ENCODE results near the gene RNFT2. TPM values are rescaled to one million over a fixed set of nuclear protein-coding genes. Genes with fewer than 3 reads are reported as not detected.

RNFT2 gene
- total RNA-seq, 1 experiment from 2014 or later = 5.7 TPM

DNA sequence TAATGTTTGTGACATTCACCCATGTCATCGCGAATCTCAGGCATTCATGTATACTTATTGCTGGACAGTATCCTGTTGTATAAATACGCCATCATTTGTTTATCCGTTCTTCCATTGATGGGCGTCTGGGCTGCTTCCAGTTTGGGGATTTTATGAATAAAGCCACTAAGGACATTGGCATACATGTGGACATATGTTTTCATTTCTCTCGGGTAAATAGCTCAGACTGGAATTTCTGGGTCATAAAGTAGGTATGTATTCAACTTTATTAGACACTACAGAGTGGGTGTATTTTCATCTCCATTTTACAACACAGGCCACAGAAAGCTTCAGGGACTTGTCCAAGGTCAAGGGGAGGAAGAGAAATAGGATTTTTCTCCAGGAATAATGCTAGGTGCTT lies 94.2 kb downstream of the RNFT2 start:
- no peak for DNase-seq (ENCODE audit: low read depth)

DNA sequence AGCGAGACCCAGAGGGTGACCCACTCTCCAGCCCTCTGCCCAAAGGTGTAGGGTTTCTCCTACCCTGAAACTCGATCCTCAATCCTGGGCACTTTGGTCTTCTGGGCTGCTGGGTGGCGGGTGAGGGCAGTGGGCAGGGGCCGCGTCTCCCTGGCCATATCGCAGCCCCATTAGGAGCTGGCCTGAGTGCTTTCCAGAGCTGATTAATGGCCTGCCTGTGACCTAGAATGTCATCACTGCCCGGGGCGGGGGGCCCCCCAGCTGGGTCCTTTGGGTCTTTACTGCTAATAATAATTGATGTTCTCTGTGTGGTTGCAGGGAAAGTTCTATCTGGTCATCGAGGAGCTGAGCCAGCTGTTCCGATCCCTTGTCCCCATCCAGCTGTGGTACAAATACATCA lies 95.4 kb downstream of the RNFT2 start:
- no peak for DNase-seq (ENCODE audit: low read depth)

DNA sequence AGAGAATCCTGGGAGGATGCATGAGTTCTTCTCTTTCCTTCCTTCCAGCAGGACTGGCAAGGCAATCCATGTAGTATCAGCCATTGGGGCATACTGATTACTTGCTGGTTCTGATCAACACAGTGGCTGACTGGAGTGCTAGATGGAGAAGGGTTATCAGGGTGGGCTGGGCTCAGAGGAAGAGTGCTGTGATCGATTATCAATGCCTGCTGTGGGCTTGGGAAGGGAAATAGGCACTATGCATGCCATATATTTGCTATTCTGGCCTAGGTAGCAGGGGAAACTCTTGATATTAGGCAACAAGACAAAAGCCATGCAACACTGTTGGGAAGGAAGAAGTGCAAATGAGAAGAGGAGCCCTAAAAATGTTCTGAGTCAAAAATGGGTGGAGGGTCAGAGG lies 97.4 kb downstream of the RNFT2 start:
- DNase-seq (ENCODE audit: low read depth) = no peak

DNA sequence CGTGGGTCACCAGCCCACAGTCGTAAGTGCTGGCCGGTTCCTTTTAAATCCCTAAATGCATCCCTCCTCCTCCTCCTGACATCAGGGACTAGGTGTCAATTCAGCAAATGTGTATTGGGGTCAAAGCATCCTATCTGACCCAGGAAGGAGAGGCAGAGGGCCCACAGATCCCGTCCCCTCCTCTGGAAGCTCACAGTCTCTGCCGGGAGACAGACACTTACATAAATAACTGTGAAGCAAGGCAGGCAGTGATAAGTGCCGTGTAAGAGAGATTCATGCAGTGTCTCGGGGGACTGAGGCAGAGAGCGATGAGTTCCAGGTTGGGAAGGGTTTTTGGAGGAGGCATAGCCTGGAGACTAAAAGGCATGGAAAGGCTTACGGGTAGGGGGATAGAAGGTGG lies 99.0 kb downstream of the RNFT2 start:
- DNase-seq (ENCODE audit: low read depth) = no peak

DNA sequence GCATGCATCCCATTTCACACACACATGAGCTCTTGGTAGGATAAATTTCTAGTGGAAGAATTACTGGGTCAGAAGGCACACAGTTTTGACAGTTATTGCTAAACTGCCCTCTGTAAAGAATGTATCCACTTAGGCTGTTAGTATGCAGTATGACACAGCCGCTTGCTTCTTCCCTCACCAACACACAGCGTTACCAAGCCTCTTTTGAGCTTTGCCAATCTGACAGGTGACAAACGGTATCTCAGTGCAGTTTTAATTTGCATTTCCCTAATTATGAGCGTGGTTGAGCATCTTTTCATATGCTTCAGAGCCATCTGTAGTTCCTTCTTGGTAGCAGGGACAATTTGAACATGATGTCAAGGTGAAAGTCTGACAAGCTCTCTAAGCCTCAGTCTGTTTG lies 100.2 kb downstream of the RNFT2 start:
- DNase-seq (ENCODE audit: low read depth) = no peak

DNA sequence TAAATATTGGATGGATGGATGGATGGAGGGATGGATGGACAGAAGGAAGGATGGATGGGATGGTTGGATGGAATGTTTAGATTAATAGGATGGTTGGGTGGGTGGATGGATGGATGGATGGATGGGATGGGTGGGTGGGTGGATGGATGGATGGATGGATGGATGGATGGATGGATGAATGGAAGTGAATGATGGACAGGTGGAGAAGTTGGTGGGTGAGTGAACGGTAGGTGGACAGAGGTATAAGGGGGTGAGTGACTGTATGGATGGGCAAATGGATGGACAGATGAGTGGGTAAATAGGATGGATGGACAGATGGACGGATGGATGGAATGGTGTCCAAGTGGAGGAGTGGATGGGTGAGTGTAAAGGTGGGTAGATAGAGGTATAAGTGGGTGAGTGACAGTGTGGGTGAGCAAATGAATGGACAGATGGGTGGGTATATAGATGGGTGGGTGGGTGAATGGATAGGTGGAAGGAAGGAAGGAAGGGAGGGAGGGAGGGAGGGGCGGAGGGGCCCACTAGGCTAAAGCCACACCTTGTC lies 101.2 kb downstream of the RNFT2 start:
- no peak for DNase-seq (ENCODE audit: low read depth)

DNA sequence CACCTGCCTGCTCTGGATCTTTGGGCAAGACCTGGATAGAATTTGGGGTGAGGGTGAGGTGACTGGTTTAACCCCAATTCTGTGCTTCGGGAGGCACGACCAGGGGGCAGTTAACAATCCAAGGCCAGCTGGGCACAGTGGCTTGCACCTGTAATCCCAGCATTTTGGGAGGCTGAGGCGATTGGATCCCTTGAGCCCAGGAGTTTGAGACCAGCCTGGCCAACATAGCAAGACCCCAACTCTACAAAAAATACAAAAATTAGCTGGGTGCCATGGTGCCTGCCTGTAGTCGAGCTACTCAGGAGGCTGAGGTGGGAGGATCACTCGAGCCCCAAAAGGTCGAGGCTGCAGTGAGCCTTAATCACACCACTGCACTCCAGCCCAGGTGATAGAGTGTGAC lies 105.0 kb downstream of the RNFT2 start:
- no peak for DNase-seq (ENCODE audit: low read depth)

DNA sequence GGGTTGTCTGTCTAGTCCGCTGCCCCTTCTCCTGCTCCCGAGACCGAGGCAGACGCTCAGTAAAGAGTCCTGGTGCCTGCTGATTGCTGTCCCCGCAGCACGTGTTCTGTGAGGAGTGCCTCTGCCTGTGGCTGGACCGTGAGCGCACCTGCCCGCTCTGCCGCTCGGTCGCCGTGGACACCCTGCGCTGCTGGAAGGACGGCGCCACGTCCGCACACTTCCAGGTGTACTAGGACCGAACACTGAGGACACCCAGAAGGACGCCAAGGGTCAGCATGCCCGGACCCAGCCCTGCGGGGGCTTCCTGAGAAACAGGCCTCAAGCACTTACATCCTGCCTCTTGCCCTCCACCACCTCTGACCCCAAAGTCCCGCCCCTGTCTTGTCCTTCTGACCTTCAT lies 111.1 kb downstream of the RNFT2 start:
- DNase-seq (ENCODE audit: low read depth) = no peak

DNA sequence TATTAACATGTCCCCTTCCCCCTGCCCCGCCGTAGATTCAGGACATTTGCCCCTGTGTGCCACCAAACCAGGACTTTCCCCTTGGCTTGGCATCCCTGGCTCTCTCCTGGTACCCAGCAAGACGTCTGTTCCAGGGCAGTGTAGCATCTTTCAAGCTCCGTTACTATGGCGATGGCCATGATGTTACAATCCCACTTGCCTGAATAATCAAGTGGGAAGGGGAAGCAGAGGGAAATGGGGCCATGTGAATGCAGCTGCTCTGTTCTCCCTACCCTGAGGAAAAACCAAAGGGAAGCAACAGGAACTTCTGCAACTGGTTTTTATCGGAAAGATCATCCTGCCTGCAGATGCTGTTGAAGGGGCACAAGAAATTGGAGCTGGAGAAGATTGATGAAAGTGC lies 114.2 kb downstream of the RNFT2 start:
- DNase-seq (ENCODE audit: low read depth) = no peak

DNA sequence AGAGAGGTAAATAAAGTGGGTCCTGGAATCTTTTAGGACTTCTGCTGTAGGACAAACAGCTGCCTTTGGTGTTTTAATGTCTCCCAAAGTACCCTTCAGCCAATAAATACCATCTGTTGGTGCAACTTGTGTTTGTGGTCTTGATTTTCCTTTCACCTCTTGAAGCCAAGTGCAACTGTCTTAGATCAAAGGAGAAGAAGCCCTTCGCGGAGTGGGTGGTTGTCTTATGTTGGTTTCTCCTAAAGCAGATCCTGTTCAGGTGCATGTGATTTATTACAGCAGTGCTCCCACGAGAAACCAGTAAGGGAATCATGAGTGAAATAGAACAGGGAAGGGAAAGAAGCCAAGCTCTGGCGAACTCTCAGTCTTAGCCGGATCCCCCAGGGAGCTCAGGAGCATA lies 115.4 kb downstream of the RNFT2 start:
- DNase-seq (ENCODE audit: low read depth) = no peak

DNA sequence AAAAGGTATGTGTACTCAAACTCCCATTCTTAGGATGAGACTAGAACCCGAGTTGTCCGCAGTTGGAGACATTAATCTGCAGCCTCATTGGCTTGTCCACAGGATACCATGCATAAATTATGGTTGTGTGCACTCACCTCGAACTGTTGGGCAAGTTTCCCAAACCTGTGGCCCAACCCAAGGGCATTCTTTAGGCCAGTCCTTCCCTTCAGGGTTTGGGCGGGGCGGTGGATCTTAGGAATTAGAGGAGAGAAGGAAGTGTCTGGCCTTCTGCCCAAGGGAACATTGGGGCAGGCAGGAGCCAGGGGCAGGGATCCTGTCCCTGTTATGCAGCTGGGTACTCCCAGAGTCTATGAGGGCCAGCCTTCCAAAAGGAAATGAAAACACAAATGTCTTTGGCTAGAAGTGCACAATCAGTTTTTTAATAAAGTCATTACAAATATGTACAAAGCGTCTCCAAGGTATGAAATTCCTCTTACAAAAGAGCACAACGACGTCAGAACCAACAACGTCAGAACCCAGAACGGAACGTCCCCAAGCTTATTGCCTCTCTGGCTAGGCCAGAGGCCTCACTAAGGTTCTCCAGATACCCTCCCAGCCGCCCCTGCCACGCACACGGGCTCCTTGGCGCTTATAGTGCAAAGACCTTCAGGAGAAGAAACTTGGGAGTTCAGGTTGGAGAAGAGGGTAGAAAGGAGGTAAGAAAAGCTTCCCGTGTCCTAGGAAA lies 117.8 kb downstream of the RNFT2 start:
- no peak for DNase-seq (ENCODE audit: low read depth)

DNA sequence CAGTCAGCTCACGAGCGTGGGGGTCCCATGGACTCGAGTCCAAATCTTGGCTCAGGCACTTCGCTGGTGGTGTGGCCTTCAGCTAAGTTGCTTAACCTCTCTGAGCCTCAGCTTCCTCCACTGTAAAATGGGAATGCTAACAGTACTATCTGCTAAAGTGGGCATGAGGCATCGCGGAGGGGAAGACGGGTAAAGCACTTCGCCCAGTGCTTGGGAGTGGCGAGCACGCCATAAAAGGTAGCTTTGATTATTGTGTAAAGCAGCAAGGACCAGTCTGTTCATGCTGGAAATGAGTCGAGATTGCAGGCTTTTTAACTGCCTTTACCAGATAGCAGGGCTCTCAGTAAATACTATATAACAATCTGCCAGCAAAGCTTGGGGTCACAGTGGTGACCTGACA lies 118.6 kb downstream of the RNFT2 start:
- DNase-seq (ENCODE audit: low read depth) = no peak

DNA sequence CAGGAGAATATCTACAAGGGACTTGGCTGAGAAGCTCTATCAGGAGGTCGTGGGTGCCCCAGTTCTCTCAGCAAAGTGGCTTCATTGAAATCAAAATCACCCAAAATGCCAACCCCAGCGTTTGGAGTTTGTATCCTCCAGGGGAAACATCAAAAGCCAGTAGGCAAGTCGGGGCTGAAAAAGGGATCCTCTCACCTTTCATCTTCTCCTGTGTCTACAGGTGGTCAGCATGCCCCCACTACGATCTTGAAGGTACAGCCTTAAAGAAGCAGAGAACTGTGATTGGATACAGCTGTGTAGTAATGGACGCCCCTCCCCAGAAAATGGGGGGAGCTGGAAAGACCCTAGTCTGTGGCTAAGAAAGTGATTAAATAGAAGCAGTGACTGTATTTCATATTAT lies 121.0 kb downstream of the RNFT2 start:
- DNase-seq (ENCODE audit: low read depth) = no peak

DNA sequence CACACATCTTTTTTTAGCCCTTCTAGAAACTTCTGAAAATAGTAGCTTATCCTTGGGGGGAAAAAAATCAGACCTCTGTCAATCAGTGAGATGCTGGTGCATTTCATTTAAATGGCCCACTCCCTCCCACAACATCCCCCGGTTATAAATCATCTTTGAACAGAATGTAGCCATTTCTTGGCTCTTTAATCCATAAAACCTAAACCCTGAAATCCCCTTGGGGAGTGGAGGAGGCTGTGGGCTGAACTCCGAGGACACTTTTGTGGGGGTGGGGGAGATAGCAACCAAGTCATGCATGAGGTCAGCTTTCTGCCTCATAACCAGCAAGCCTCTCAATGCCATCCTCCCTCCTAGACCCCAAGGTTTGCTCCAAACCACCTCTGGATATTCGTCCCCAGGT lies 122.1 kb downstream of the RNFT2 start:
- no peak for DNase-seq (ENCODE audit: low read depth)

DNA sequence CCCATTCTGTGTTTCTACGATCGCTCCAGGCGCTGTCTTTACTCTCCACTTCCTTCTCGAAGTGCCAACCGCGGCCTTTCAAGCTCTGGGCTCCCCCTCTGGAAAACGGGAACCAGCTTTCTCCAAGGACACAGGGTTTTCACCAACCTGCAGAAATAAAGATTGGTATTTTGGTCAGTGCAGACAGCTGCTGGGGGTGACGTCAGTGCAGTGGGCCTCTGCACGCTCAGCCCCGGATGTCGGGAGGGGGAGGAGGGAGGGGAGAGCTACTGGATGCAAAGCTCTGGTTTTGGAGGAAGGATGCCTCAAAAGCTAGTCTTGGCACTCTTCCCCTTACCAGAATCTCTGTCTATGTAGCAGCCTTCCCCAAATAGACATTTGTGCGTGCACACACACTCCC lies 123.2 kb downstream of the RNFT2 start:
- peak; percentile 61 for DNase-seq (ENCODE audit: low read depth)

DNA sequence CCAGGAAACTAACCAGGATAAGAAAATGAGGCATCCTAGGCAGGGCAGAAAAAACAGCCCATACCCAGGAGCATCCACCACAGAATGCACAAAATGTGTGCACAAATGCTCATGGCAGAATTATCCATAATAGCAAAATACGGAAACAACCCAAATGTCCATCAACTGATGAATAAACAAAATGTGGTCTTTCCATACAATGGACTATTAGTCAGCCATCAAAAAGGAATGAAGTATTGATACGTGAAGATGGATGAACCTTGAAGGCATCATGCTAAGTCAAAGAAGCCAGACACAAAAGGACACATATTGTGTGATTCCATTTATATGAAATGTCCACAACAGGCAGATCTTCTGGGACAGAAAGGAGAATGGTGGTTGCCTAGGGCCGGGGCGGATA lies 124.1 kb downstream of the RNFT2 start:
- DNase-seq (ENCODE audit: low read depth) = no peak

DNA sequence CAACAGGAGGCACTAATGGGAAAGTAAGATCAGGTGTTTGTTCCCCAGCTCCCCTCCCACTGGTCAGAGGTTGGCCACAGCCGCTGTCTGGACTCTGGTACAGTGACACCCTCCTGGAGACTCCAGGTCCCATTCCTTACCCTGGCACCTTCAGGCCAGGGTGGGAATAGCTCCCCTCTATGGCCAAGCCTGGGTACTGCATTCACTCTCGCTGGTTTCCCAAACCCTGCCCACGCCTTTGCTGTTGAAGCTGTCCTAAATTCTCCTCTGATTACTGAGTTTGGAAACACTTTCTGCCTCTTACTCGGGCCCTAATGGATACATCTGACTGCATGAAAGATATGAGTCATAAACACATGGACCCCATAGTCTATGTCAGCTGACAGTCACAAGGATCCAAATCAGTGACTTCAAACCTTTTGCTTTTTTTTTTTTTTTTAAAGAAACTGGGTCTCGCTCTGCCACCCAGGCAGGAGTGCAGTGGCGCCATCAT lies 125.2 kb downstream of the RNFT2 start:
- DNase-seq (ENCODE audit: low read depth) = no peak

DNA sequence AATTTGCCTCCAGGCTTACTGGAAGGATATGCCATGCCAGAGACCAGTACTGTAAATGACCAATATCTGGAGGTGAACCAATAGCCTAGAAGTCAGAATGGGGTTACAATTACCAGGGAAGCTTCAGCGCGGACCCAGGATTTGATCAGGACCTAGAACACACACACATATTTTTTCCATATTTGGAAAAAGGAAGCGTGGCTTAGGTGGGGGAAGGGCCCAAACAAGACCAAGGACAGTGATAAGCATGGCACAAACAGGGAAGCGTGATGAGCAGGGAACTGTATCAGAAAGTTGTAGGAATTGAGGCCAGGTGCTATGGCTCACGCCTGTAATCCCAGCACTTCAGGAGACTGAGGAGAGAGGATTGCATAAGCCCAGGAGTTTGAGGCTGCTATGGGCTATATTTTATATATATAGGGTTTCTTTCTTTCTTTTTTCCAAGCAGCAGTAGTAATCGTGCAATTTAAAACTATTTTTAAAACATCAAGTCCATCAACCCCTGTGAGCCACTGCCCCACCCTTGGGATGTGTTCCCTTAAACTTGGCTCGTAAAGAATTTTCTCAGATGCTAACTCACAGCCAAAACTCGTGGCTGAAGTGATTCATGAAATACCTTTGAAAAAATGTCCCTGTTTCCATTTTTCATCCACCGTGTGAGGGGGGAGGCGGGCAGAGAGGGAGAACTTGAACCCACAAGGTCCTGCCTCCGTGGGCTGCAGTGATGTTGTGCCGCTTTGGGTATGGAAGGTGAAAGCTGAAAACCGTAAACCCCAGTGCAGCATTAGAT lies 126.5 kb downstream of the RNFT2 start:
- DNase-seq (ENCODE audit: low read depth) = peak; percentile 79

DNA sequence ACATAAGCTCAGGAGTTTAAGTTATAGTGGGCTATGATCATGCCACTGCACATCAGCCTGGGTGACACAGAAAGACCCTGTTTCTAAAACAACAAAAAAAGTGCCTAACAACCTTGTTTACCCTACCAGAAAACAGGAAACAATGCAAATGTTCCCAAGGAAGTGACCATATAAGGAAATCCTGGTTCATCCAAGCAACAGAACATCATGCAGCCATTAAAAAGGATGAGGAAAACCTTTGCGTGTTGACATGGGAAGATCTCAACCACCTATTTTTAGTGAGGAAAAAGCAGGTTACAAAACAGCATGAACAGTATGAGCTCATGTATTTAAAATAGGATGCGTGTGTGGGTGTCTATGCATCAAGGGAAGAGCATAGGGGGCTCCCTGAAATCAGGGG lies 129.4 kb downstream of the RNFT2 start:
- no peak for DNase-seq (ENCODE audit: low read depth)

DNA sequence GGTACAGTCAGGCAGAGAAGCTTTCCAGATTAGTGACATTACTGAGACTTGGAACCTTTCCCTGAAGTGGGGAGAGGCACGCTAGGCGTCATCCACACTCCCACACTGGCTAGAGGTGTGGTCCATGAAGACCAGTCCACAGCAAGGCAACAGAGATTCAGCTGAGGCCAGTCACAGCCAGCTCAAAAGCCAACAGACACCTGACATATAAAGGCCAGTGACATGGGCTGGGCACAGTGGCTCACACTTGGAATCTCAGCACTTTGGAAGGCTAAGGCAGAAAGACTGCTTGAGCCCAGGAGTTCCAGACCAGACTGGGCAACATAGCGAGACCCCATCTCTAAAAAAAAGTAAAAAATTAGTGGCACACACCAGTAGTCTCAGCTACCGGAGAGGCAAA lies 132.2 kb downstream of the RNFT2 start:
- DNase-seq (ENCODE audit: low read depth) = no peak

DNA sequence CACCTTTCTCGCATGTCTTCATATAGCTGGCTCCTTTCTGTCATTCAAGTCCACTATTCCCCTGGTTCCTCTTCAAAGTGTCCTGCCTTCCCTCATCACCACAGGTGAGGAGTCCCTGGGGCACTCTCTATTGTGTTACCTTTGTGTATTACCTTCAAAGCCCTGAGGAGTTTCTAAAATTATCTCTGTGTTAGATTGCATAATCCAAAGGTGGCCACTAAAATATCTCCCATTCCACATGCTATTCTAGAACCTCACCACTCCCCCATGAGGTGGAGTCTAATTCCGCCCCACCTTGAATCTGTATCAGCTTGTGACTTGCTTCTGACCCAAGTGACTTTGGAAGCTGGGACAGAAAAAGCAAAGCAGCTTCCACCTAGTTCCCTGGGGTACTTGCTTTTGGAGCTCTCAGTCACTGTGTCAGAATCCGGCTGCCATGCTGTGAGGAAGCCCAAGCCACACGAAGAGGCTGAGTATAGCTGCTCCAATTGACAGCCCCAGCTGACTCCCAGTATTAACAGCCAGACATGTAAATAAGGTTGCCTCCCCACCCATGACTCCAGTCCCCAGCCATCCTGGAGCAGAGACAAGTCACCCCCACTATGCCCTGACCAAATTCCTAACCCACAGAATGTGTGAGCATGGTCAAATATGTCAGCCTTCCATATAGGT lies 136.3 kb downstream of the RNFT2 start:
- no peak for DNase-seq (ENCODE audit: low read depth)

DNA sequence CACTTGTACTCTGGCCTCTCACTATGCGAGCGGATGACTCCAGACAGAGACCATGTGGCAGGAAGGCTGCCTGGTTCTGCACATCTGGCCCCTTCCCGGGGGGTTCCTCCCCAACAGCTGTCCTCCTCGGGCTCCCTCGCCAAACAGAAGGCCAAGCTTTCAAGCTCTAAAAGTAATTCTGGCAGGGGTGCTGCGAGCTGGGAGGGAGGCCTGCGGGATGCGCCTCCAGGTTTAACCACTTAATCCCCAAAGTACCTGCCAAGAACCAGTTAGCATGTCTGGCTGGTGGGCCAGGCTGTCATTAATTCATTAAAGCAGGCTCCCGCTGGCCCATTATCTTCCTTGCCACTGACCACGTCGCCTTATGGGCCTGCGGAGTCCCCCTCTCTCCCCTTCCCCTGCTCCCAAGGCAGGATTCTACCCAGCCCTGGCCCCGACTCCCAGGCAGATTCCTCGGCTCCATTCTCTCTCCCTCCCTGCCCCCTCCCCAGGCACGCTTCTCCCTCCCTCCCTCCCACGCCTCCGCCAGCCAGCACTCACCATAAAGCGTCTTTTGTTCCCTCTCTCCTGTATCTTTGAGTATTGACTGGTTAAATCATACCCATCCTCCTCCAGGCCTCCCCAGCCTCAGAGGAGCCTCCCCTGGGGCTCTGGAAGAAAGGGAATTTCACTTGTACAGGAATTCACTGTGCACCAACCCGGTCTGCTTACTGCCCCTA lies 138.2 kb downstream of the RNFT2 start:
- DNase-seq (ENCODE audit: low read depth) = no peak
